Measurements from ENCODE around the gene CACNA1G. TPM values are rescaled to one million over a fixed set of nuclear protein-coding genes. Genes with fewer than 3 reads are reported as not detected.

Gene CACNA1G
- total and polyA plus RNA-seq, 9 of the 15 experiments (the other 6 are each of a cell fraction or from before 2014, with no cell fraction given), result 0.01 TPM; not detected in 8

GRCh38 chr17:50531428-50532025 is 29.0 kb upstream of the CACNA1G start:
- ChIA-PET POLR2A (interaction anchor here (0.8 to 1.6 kb wide), 3 partner anchors 14 to 39 kb away, joined by 3 read pairs; no protein-coding TSS in a partner anchor), CTCF (ENCODE audit: low intra/inter-chr PET ratio) (interaction anchor here (0.5 kb wide), 1 partner anchor 522 kb away, joined by 3 read pairs; no protein-coding TSS in a partner anchor)
- Histone ChIP-seq H3K4me2 (ENCODE audit: insufficient read depth, low read length) (no peak overlapping the region), H4K20me1 (replicated peaks; ENCODE audit: control insufficient read depth, insufficient read depth, low read length) (peaks cover 16% of the 10 kb centered on the region; the same call in 1 of the 2 replicates), H3K36me3 (ENCODE audit: control insufficient read depth, insufficient read depth, low read length) (no peaks in the 10 kb centered on the region), H3K9me3 (replicated peaks; ENCODE audit: control insufficient read depth, insufficient read depth, low read depth, low read length) (no peaks in the 10 kb centered on the region), H3K9ac (ENCODE audit: insufficient read depth in 1 of 2, low read depth in 2 of 2, low read length in 2 of 2) (no peak overlapping the region), H3K9me1 (ENCODE audit: control insufficient read depth, insufficient read depth, low read length) (no peaks in the 10 kb centered on the region), H3K4me1 (replicated peaks in 1 of 2; ENCODE audit: control insufficient read depth in 2 of 2, insufficient read depth in 2 of 2, low read length in 2 of 2) (peaks cover 0 to 29% of the 10 kb centered on the region in 2 experiments; a peak in 3 of 5 replicates), H2AFZ (ENCODE audit: low read depth, low read length) (no peak overlapping the region), H3K27ac (ENCODE audit: extremely low read depth, low read depth, low read length) (no peak overlapping the region), H3K27me3 (ENCODE audit: control insufficient read depth in 2 of 2, insufficient read depth in 2 of 2, low read length in 2 of 2) (peaks cover 37 to 57% of the 10 kb centered on the region in 2 experiments; a peak in 4 of 5 replicates), H3K79me2 (ENCODE audit: control insufficient read depth, insufficient read depth, low read length) (no peaks in the 10 kb centered on the region), H3K4me3 (no peak overlapping the region)
- in situ Hi-C loops (cut with MboI), result no loop called here
- intact Hi-C loops (cut with micrococcal nuclease), result no loop called here
- DNase-seq (ENCODE audit: extremely low read depth in 1 of 4, low spot score in 3 of 4) (no peak), FAIRE-seq (no peak), ATAC-seq (no peak)
- no TSS peak for BruUV-seq (replicated peaks)
- TF ChIP-seq NFIC (IDR thresholded peaks at IDR 0.05) (peak; percentile 69), PHF20 (IDR thresholded peaks at IDR 0.05; ENCODE audit: partially characterized antibody) (no peak)
- 0% methylated on average over 6 of the region's 6 CpGs for WGBS (ENCODE audit: insufficient coverage, low coverage, missing lambda C conversion rate)

- 0 out of 2 replicates have a peak, but pooled peaks have one; percentile 24 for TF ChIP-seq ZBTB7A (IDR thresholded peaks at IDR 0.05; ENCODE audit: borderline replicate concordance, control insufficient read depth, low read depth, low read length)
- peak; percentile 38; the same call in 1 of the 2 replicates for TF ChIP-seq TFAP4 (CRISPR knock-in tag; IDR thresholded peaks at IDR 0.05; ENCODE audit: borderline replicate concordance)
- TF ChIP-seq ZNF696 (CRISPR knock-in tag; conservative IDR thresholded peaks at IDR 0.05), result no peak
- no peak for TF ChIP-seq TCFL5 (CRISPR knock-in tag; conservative IDR thresholded peaks at IDR 0.05)
- DNase-seq (ENCODE audit: extremely low read depth in 1 of 4, low spot score in 3 of 4) (no peak), ATAC-seq (peak; percentile 48), FAIRE-seq (no peak)
- Histone ChIP-seq H3K9me3 (replicated peaks; ENCODE audit: control insufficient read depth, insufficient read depth, low read depth, low read length) (no peaks in the 10 kb centered on the region), H3K79me2 (ENCODE audit: control insufficient read depth, insufficient read depth, low read length) (no peaks in the 10 kb centered on the region), H3K27me3 (ENCODE audit: control insufficient read depth in 2 of 2, insufficient read depth in 2 of 2, low read length in 2 of 2) (peaks cover 37 to 64% of the 10 kb centered on the region in 2 experiments; a peak in 4 of 5 replicates), H3K9me1 (ENCODE audit: control insufficient read depth, insufficient read depth, low read length) (no peaks in the 10 kb centered on the region), H3K4me1 (replicated peaks in 1 of 2; ENCODE audit: control insufficient read depth in 2 of 2, insufficient read depth in 2 of 2, low read length in 2 of 2) (peaks cover 0 to 30% of the 10 kb centered on the region in 2 experiments; a peak in 3 of 5 replicates), H3K9ac (ENCODE audit: insufficient read depth in 1 of 2, low read depth in 2 of 2, low read length in 2 of 2) (peak within 1 kb of the TSS in 1 of 2 experiments; percentile 68; a peak in 2 of 4 replicates), H2AFZ (ENCODE audit: low read depth, low read length) (no peak within 1 kb of the TSS), H3K4me3 (no peak within 1 kb of the TSS), H3K4me2 (ENCODE audit: insufficient read depth, low read length) (no peak within 1 kb of the TSS), H3K36me3 (ENCODE audit: control insufficient read depth, insufficient read depth, low read length) (no peaks in the 10 kb centered on the region), H4K20me1 (replicated peaks; ENCODE audit: control insufficient read depth, insufficient read depth, low read length) (peaks cover 16% of the 10 kb centered on the region; the same call in 1 of the 2 replicates), H3K27ac (ENCODE audit: extremely low read depth, low read depth, low read length) (no peak within 1 kb of the TSS)
- in situ Hi-C loops (cut with MboI) (no loop called here), intact Hi-C loops (cut with micrococcal nuclease) (no loop called here)
- CTCF ChIA-PET (ENCODE audit: low intra/inter-chr PET ratio), result no interaction called here
- WGBS (ENCODE audit: insufficient coverage, low coverage, missing lambda C conversion rate), result under 1% methylated on average over 18 of the region's 21 CpGs
- no TSS peak for BruUV-seq (replicated peaks)
- POLR2A ChIA-PET, result interaction anchor here (0.5 to 1.1 kb wide), 3 partner anchors 9 to 184 kb away, joined by 3 to 4 read pairs (median 3); no protein-coding TSS in a partner anchor
Measured at GRCh38 chr17:50532452-50533024, 28.0 kb upstream of the CACNA1G start, which contains the start of gene EPN3. Gene EPN3 (plus strand): TSS chr17:50532735. CDS start chr17:50536557, 3,822 bp downstream.
